Measurements from ENCODE around the gene CNTLN. TPM values are rescaled to one million over a fixed set of nuclear protein-coding genes. Genes with fewer than 3 reads are reported as not detected.

CNTLN gene
- total and polyA plus RNA-seq, 2 of the 13 experiments (the other 11 are each of a cell fraction or from before 2014, with no cell fraction given) = 1.5 to 5.7 TPM

DNA sequence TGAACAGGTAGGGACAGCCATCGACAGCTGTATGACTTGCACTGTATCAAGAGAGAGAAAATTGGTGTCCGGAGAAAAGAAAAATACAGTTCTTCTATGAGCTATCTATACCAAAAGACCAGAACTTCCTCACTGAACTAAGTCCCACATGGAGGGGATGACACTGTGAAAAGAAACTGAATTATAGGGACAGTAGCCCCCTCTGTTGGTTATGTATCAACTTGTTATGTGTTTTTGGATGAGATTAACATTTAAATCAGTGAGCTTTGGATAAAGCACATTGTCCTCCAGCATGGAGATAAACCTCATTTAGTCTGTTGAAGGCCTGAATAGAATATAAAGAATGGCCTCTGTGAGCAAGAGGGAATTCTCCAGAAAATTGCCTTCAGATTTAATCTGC is 267.5 kb downstream of the CNTLN start:
- H2AFZ ChIP-seq (ENCODE audit: low read length) = no peak overlapping the region
- intact Hi-C loops (cut with micrococcal nuclease; ENCODE audit: unreplicated experiment) (loop anchor here (1.0 to 2.0 kb wide), 3 partner anchors 183 to 340 kb away; no protein-coding TSS in a partner anchor), in situ Hi-C loops (cut with HindIII; ENCODE audit: extremely low pct_ligation_motif_present, low pct_unique_long_range_greater_than_20kb) (no loop called here)
- BruUV-seq (replicated peaks) = no TSS peak
- TF ChIP-seq SP140L (CRISPR knock-in tag; IDR thresholded peaks at IDR 0.05; ENCODE audit: borderline replicate concordance) (no peak), ZNF44 (CRISPR knock-in tag; IDR thresholded peaks at IDR 0.05) (no peak), STAG1 (CRISPR knock-in tag; IDR thresholded peaks at IDR 0.05) (peak; percentile 63), SMC3 (IDR thresholded peaks at IDR 0.05; ENCODE audit: low read length) (peak; percentile 3; the same call in 1 of the 2 replicates)
- TF ChIP-seq, protein P1, sequence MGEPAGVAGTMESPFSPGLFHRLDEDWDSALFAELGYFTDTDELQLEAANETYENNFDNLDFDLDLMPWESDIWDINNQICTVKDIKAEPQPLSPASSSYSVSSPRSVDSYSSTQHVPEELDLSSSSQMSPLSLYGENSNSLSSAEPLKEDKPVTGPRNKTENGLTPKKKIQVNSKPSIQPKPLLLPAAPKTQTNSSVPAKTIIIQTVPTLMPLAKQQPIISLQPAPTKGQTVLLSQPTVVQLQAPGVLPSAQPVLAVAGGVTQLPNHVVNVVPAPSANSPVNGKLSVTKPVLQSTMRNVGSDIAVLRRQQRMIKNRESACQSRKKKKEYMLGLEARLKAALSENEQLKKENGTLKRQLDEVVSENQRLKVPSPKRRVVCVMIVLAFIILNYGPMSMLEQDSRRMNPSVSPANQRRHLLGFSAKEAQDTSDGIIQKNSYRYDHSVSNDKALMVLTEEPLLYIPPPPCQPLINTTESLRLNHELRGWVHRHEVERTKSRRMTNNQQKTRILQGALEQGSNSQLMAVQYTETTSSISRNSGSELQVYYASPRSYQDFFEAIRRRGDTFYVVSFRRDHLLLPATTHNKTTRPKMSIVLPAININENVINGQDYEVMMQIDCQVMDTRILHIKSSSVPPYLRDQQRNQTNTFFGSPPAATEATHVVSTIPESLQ (CRISPR knock-in tag; conservative IDR thresholded peaks at IDR 0.05) = no peak
- TF ChIP-seq, protein P2, sequence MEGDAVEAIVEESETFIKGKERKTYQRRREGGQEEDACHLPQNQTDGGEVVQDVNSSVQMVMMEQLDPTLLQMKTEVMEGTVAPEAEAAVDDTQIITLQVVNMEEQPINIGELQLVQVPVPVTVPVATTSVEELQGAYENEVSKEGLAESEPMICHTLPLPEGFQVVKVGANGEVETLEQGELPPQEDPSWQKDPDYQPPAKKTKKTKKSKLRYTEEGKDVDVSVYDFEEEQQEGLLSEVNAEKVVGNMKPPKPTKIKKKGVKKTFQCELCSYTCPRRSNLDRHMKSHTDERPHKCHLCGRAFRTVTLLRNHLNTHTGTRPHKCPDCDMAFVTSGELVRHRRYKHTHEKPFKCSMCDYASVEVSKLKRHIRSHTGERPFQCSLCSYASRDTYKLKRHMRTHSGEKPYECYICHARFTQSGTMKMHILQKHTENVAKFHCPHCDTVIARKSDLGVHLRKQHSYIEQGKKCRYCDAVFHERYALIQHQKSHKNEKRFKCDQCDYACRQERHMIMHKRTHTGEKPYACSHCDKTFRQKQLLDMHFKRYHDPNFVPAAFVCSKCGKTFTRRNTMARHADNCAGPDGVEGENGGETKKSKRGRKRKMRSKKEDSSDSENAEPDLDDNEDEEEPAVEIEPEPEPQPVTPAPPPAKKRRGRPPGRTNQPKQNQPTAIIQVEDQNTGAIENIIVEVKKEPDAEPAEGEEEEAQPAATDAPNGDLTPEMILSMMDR (CRISPR knock-in tag; IDR thresholded peaks at IDR 0.05) = 0 out of 2 replicates have a peak, but pooled peaks have one; percentile 18
- TF ChIP-seq, protein P3, sequence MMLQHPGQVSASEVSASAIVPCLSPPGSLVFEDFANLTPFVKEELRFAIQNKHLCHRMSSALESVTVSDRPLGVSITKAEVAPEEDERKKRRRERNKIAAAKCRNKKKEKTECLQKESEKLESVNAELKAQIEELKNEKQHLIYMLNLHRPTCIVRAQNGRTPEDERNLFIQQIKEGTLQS (CRISPR knock-in tag; IDR thresholded peaks at IDR 0.05) = no peak
- no peaks in the 10 kb centered on the region for H3K27me3 ChIP-seq (ENCODE audit: control insufficient read depth in 1 of 2, insufficient read depth in 2 of 2, low read length in 2 of 2)
- no peaks in the 10 kb centered on the region for H4K20me1 ChIP-seq (ENCODE audit: insufficient read depth, low read length)
- no peaks in the 10 kb centered on the region for H3K36me3 ChIP-seq (replicated peaks in 1 of 2; ENCODE audit: control insufficient read depth in 1 of 2, insufficient read depth in 2 of 2, low read length in 2 of 2)
- 73% methylated on average over 2 of the region's 2 CpGs for WGBS (ENCODE audit: low lambda C conversion rate)
- H3K79me2 ChIP-seq (ENCODE audit: insufficient read depth, low read length) = no peaks in the 10 kb centered on the region
- H3K27ac ChIP-seq (ENCODE audit: extremely low read length, insufficient read depth, low read length) = no peak overlapping the region
- no peaks in the 10 kb centered on the region for H3K4me1 ChIP-seq (ENCODE audit: insufficient read depth, low read length)
- DNase-seq (ENCODE audit: low spot score) (peak; percentile 19), FAIRE-seq (no peak), ATAC-seq (peak; percentile 50; the same call in 2 of the 3 replicates)
- H3K4me3 ChIP-seq (replicated peaks in 1 of 3; ENCODE audit: insufficient read depth in 1 of 3, low read depth in 2 of 3, low read length in 3 of 3) = no peak overlapping the region
- H3K4me2 ChIP-seq (ENCODE audit: low read depth, low read length) = no peak overlapping the region
- CTCF ChIA-PET (ENCODE audit: low intra/inter-chr PET ratio, low total read pairs) = interaction anchor here (0.6 to 1.3 kb wide), 2 partner anchors 183 to 286 kb away, joined by 4 to 6 read pairs; no protein-coding TSS in a partner anchor
- H3K9ac ChIP-seq (ENCODE audit: insufficient read depth, low read depth, low read length) = no peak overlapping the region
- POLR2A ChIA-PET = no interaction called here
- peaks cover 36% of the 10 kb centered on the region; the same call in 1 of the 2 replicates for H3K9me3 ChIP-seq (ENCODE audit: low read length)
